NCI-H345 treated with DMSO at 0.1 percent for 48 hours (cell line): Measurements from ENCODE around the gene ABLIM1.
A peak's percentile ranks its signal among the peaks of the same experiment; 100 is the strongest.

Experiments
- DNase-seq: peaks from one replicate; lab custom pipeline; 2025; ENCODE audit not compliant: unreplicated experiment; lab: John Stamatoyannopoulos, UW

Gene ABLIM1

DNA sequence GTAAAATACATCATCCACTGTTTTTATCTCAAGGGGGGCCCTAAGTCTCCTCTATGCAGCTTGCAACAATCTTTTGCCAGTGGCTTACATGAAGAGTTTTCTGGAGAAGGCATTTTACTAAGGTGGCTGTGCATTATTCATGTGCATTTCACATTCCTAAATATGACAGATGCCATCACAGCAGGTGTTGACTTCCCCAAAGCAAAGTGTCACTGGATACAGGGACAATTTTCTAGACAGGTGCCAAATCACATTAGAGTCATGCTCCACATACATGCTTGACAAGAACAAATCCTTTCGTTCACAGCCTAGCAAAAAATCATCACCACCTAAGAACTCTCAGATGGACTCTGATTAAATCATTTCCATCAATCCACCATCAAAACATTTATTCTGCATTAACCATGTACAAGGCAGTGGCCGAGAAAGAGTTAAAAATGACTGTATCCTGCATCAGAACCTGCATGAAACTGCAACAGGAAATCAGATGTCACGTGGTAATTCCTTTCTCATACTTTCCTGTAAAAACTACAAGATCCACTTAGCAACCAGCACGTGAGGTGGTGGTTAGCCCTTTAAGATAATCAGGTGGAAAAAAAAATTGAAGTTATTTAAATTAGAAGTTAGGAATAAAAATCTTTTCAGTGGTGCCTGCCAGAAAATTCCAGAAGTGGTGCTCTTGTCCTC is 165.6 kb downstream of the ABLIM1 start:
- no peak for DNase-seq

DNA sequence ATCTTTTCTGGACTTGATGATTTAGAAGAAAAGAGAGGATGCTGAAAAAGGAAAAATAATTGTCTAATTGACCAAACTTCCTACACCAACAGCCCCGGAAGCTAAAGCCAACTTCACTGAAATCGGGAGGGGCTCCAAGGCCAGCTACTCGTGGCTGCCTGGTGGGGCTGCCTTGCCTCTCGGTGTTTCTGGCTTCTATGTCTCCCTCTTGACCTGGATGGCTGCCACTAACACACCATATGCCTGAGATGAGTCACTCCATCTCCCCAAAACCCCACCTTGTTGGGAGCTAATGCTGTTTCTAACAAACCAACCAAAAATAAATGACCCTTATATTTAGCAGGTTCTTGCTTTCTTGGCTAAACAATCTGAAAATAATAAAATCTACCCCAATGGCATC is 166.1 kb downstream of the ABLIM1 start:
- DNase-seq: no peak

DNA sequence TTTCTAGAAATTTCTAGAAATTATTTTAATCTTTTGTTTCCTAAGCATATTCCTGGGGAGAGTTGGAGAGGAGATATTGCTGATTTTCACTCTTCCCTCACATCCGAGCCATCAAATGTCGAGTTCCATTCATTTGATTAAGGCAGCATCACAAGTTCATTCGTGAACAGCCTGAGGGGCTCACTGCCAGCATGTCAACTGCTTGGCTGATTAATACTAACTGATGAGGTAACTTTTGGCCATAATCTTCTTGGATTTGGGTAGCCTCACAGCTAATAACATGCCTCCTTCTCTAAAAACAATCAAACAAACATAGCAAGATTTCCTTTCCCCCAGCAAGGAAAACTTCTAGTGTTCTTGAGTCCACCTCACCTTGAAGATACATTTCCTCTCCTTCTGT is 166.7 kb downstream of the ABLIM1 start:
- no peak for DNase-seq

DNA sequence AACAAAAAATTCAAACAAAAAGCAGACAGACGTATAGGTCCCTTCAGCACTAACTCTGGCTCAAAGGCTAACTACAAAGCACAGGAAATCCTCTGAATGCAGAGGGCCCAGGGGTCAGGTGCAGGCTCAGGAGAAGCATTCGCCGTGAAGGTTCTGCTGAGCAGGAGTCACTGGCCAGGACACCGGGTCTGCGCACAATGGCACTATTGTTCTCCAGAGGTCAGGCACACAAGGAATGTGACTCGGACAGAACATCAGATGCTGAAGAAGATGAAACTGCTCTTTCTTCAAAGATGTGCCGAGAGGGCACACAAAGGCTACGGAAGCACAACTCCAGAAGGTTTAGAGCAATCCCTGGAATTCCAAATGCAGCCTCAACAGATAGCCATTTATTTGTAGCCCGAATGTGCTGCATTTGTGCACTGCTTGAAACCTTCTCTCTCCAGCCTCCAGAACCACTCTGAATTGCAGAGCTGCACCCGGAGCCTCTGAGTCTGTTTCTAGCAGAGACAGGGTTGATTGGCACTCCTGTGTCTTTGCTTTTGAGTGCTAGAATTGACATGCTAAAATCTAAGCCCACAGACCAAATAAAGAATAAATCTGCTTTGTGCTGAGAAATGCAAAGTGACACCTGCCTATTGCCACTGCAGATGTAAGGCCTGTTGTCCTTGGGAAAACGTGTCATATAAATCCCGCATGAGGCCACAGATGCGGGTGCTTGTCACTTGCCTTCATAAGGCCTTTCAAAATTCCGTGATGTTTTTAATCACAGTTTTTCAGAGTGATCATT is 168.4 kb downstream of the ABLIM1 start:
- no peak for DNase-seq

DNA sequence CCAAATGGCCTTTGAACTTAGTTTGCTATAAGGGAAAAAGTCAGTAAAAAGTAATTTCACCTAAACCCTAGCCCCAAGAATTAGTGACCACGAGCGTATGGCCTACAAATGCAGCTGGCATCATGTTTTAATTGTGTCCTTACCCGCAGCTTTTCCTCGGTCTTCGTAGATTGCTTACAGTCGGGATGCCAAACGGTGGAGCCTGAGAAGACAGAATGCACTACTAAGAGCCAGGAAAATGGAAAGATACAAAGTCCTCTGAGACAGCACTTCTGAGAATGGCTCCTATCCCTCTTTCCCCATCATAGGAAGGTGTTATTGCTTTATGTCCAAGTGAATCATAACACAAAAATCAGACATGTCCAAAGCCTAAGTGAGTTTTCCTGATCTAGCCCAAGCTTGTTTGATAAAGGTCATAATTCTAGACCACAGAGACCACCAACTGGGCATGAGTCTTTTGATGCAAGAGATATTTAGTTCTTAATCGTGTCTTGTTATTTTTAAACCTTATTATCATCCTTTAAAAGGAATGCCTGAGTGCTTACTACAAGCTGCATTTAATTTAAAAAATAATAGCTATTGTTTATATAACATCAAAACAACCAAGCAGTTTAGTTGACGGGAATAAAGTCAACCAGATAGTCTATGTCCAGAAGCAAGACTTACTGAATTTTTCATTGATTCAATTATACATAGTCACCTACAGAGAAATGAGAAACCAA is 170.1 kb downstream of the ABLIM1 start:
- no peak for DNase-seq

DNA sequence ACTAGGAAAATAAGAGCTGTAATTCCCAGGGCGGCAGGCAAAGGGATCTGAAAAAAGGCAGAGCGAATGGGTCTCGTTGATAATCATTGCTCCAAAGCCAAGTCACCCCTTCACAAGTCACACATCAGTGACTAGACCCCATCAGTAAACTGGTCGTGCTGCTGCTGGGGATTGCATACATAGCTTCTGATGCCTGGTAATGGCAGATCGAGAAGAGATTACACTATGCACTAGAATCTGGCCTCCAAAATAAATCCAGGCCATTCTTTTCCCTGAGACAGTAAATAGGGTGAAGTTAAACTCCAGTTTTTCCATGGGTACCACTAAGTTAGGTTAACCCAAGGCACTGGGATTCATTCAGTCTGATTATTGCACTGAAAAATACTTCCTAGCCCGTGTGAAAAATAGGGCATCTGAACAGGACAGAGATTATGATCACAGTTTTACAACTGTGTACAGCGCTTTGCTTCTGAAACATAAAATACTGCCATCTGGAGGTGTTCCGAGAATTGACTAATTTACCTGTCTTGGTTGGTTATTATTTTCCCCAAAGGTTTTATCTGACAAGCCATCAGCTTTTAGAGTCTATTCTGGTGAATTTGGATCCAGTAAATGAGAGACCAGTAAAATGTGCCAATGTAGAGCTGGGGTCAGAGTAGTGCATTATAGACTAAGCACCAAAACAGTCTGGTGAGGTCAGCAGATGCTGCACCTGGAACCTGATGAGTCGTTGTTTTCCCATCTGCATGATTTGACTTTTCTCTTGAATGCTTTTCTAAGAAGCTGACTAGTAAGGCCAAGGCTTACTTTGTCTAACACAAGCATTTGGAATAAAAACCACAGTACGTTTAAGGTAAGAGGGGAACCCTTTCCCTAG is 170.9 kb downstream of the ABLIM1 start:
- peak; percentile 1 for DNase-seq

DNA sequence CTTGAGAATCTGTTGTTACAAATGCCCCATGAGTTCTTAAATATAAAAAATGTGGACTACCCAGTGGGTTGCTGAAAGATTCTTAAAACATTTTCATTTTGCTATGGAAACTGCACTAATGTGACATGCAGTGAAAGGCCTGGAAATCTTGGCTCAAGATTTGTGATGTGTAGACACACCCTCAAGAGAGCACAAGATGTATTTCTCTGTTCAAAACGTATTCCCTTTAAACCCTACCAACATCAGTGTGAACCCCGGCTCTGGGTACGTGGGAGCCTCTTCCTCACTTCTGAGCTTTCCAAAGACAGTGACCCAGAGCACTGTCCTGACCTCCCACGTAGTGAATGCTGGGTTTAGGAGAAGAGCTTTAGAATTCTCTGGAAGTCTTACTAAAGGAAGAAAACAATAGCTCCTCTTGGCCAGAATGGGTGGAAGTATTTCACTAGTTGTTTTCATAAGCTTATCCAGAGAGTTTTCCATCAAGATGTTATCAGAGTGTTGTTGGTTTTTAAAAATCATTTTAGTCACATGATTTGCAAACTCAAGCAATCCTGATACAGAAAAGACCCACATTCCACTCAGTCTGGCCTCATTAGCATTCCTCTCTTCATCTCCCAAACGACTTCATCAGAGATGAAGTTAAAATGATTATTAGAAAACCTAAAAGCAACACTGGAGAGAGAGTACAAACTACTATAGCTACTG is 172.2 kb downstream of the ABLIM1 start:
- no peak for DNase-seq

DNA sequence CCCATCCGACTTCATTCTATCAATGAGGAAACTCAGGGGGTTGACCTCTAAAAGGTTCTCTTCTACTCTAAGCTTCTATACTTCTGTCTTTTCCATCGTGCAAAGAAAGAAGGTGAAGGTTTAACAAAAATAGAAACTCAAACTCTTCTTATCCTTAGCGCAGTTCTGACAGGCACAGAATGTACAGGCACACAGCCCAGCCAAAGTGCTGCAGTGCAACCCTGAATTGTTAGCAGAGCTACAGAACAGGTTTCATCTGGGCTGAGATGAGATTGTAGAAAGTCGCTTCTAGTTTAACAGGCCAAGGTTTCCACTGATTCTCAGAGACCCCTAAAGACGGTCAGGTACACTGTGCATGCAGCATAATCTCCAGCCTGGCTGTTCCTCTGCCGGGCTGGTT is 174.5 kb downstream of the ABLIM1 start:
- DNase-seq: no peak

DNA sequence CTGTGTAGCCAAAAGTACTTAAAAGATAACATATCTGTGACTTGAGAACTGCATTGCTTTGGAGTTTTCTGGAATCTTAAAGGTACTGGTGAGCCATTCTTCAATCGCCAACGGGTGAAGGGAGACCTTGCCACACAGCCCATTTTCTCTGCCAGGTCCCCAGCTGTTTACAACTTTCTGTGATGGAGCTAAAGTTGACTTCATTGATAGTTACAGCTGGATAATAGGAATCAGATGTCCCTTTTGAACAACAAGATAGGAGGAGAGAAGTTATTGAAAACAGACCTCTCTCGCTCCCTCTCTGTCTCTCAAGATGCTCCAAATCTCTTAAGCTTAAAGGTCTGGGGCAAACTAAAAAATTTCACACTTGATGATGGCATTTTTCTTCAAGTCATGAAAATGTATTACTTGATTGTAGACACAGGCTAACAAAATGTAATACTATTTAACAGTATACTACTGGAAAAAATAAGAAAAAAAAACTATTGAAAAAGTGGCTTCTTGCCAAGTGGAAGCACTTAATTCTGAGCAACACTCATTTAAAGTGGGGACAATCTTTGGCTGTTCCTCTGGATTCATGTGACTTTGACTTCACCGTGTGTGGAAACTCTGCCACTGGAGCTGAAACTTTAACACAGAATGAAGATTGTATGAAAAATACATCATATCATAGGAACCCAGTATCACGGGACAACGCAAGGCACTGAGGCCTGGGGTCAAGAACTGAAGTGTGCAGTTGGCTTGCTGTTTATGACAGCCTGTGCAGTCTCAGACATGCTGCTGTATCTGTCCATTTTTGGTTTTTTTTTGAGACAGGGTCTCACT is 175.4 kb downstream of the ABLIM1 start:
- no peak for DNase-seq

DNA sequence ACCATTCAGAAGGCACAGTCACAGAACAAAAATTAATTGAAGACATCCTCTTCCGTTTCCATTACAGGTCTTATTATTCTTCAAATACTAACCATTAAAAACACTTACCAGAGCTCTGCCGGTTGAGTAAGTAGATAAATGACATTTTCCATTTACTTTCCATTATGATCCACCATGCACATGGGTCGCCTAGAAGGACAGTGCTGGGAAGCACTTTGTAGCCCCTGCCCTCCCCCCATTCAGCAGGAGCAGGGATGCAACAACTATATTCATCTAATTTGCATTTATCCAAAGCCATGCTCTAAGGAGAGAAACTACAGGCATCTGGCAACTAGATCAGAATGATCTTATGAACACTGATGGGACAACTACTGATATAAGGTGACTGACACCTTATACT is 177.0 kb downstream of the ABLIM1 start:
- DNase-seq: no peak

DNA sequence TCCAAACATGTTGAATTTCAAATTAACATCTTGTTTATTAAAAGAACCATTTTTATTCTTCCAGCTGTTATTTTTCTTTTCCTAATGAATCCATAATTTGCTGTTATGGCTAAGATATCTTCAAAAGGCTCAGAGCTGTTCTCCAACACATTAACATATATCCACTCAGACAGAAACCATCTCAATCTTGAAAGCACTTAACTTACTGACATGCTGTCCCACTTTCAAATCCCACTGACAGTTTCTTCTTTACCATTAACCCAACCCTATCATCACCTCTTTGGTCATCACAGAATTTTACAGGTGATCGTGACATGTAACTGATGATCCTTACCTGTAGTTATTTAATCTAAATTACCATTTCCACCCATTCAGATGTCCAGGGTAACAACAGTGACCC is 178.2 kb downstream of the ABLIM1 start:
- DNase-seq: no peak

DNA sequence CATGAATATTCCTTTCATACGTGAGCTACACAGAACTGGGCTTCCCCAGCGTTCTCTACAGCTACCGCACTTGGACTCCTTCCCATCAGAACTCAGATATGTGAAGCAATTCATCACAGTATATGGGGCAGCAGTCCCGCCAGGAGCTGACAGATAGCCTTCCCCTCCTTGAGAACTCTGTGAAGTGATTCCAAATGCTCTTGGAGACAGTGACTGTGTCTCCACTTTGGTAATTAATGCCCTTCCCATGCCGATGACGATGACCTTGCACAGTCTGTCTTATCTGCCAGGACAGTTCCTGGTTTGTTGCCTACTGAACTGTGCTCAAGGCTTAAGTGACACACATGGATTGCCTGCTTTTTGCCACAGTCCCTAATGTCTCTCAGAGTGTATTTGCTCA is 178.8 kb downstream of the ABLIM1 start:
- DNase-seq: no peak

DNA sequence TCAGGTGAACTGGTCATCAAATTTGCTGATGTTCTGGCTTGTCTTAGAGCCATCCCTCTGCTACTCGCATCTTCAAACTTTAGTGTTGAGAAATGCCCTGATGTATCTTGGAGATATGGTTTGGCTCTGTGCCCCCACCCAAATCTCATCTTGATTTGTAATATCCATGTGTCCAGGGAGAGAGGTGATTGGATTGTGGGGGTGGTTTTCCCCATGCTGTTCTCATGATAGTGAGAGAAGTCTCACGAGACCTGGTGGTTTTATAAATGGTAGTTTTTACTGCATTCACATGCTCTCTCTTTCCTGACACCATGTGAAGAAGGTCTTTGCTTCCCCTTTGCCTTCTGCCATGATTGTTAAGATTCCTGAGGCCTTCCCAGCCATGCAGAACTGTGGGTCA is 179.8 kb downstream of the ABLIM1 start:
- DNase-seq: no peak

DNA sequence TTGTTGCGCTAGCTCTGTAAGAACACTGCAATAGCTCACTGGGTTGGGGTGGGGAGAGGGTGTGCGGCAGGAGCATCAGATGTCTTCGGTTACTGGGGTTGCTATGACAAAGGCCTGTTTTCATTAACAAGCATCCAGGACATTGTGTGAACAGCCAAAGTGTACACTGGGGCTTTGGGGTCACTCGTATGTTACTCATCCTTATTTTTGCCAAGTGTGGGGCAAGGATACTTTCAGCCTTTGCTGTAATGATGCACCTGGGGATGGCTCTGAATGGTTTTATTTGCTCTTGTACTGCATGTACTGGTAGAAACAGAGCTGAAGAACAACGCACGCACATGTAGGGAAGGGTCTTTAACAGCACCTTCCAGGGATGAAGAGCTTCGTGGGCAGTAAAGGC is 180.8 kb downstream of the ABLIM1 start:
- DNase-seq: no peak

DNA sequence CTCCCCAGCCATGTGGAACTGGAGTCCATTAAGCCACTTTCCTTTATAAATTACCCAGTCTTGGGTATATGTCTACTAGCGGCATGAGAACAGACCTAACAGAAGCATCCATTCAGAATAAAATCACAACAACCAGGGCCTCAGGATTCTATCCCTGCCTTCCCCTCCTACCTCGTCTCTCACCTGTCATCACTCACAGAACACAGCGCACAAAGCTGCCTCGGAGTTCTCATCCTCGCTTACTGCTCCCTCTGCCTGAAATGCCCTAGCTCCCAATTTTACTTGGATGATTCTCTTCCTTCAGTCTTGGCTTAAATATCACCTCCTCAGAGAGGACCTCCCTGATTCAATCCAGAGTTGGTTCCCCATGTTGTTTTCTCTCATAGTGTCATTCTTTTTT is 183.1 kb downstream of the ABLIM1 start:
- DNase-seq: no peak

DNA sequence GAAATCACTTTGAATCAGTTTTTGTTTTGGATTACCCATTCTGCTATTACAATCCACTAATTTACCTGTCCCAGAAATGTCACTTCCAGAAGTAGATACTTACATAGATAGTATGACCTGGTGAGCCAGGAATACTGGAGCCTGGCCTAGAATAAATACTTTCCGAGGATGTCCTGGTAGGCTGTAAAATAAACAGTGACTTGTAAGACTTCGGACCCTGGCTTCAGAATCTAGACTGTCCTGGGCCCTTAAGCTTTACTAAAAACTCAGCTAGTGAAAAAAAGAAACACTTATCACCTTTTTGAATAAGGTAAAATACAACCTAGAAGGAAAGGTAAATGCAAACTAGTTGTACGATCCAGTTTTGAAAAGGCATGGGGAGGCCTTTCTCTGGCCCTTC is 184.3 kb downstream of the ABLIM1 start:
- no peak for DNase-seq

DNA sequence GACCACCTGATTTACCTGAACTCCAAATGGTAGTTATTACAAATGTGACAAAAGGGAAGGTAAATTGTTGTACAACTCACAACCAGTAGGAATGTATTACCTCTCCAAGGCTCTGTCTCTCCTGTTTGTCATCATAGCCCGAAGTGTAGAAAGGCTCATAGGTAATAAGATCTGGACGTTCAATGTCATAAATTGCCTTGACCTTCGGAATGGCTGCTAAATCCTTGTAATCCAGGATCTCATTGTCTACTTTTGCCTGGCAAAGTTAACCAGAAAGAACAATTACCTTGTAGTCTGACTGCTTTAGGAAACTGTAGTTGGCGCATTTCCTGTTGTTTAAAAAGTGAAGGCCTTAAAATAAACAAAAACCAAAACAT is 185.2 kb downstream of the ABLIM1 start:
- DNase-seq: no peak

DNA sequence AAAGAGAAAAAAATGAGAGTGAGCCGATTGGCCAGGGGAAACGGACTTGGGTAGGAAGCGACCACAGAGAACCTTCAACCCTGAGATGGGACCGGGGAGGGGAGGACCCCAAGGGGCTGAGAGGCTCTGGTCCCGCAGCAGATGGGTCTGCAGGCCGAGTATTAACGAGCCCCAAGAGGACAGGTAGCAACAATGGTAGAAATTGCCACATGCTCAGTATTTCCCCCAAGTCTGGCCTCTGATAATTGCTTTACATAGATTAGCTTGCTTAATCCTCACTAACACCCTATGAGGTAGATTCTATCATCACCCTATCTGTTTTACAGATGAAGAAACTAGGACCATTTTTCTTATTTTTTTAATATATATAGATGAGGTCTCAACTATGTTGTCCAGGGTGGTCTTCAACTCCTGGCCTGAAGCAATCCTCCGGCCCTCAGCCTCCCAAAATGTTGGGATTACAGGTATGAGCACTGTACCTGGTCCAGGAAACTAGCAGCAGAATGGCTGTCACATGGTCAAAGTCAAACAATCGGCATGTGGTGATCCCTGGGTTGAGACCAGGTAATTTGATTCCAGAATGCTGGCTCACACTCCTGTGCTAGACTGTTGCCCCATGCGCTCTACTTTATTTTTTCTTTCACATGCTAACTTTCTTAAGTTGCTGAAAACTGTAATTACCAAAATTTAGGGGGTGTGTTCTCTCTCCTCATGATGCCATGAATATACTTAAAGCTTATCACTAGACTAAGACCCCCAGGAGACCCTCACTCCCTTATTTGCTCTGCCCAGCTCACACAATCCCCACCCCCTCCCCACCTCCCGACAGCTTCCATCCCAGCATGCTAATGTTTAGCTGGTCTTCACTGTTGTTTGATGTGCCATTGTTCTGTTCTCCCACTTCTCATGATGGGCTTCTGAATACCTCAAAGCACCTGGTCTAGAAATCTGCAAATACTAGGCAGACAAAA is 185.9 kb downstream of the ABLIM1 start:
- peak; percentile 74 for DNase-seq
